Measurements from ENCODE around the gene VWA8.

GRCh38 chr13:41970022-41970421, 9.1 kb upstream of the VWA8 start:
- no peak for TF ChIP-seq JUND (IDR thresholded peaks at IDR 0.05)
- no peak for TF ChIP-seq FOXA1 (IDR thresholded peaks at IDR 0.05)
- TF ChIP-seq MAX (IDR thresholded peaks at IDR 0.05): no peak
- TF ChIP-seq ATF3 (IDR thresholded peaks at IDR 0.05): no peak
- TF ChIP-seq REST (IDR thresholded peaks at IDR 0.05): no peak
- TF ChIP-seq CTCF (IDR thresholded peaks at IDR 0.05; ENCODE audit: low read depth, low read length, missing input control): no peak
- TF ChIP-seq ZBTB33 (IDR thresholded peaks at IDR 0.05): no peak
- no peak for TF ChIP-seq YY1 (IDR thresholded peaks at IDR 0.05)
- no peak for TF ChIP-seq SP1 (IDR thresholded peaks at IDR 0.05)
- no peak for TF ChIP-seq RXRA (IDR thresholded peaks at IDR 0.05)
- no peak for TF ChIP-seq HNF4A (conservative IDR thresholded peaks at IDR 0.05)
